HepG2 (cell line): ENCODE measurements around the gene LARP1B. TPM values are rescaled to one million over a fixed set of nuclear protein-coding genes. Genes with fewer than 3 reads are reported as not detected.

Experiments
- AGO2 ChIP-seq: fragments of 200-400 bp; formaldehyde crosslinking; optimal IDR thresholded peaks from 2 replicates; pipeline ENCODE3; 2017; ENCODE audit warnings: mild to moderate bottlenecking, low read depth, low read length, moderate library complexity
- BCL3 ChIP-seq: sonication (generic); formaldehyde crosslinking; IDR thresholded peaks from 2 replicates; pipeline ENCODE4 v1.5.1; 2020; ENCODE audit warnings: mild to moderate bottlenecking, missing genetic modification reagents, moderate library complexity
- ERF ChIP-seq: IDR thresholded peaks from 2 replicates; pipeline ENCODE4 v1.6.1; 2018; ENCODE audit warnings: missing biosample characterization, missing genetic modification reagents
- HDAC1 ChIP-seq: sonication (generic); formaldehyde crosslinking; IDR thresholded peaks from 2 replicates; pipeline ENCODE4 v1.5.1; 2020; ENCODE audit warnings: mild to moderate bottlenecking, missing genetic modification reagents
- HINFP ChIP-seq: sonication (generic); formaldehyde crosslinking; IDR thresholded peaks from 2 replicates; pipeline ENCODE4 v1.4.0; 2020; ENCODE audit warnings: low read depth, mild to moderate bottlenecking, missing genetic modification reagents
- IRF2 ChIP-seq: IDR thresholded peaks from 2 replicates; pipeline ENCODE4 v1.6.1; 2018; ENCODE audit warnings: missing genetic modification reagents, missing compliant biosample characterization
- ISL2 ChIP-seq: sonication (generic); formaldehyde crosslinking; IDR thresholded peaks from 2 replicates; pipeline ENCODE4 v1.5.0; 2020; ENCODE audit warnings: missing genetic modification reagents
- KDM6A ChIP-seq: IDR thresholded peaks from 2 replicates; pipeline ENCODE4 v1.6.1; 2016; ENCODE audit warnings: low read depth
- KLF6 ChIP-seq: IDR thresholded peaks from 2 replicates; pipeline ENCODE4 v1.8.0; 2016; ENCODE audit warnings: missing biosample characterization, missing genetic modification reagents
- MAFF ChIP-seq: IDR thresholded peaks from 2 replicates; pipeline ENCODE4 v1.6.1; 2011; ENCODE audit warnings: low read depth, low read length, improper control_type of control experiment
- MLX ChIP-seq: IDR thresholded peaks from 2 replicates; pipeline ENCODE4 v1.6.1; 2016
- PCBP1 ChIP-seq: fragments of 200-400 bp; formaldehyde crosslinking; IDR thresholded peaks from 2 replicates; pipeline ENCODE4 v1.6.1; 2017; ENCODE audit warnings: mild to moderate bottlenecking, low read depth, low read length, borderline replicate concordance
- POGK ChIP-seq: sonication (generic); formaldehyde crosslinking; conservative IDR thresholded peaks from 2 replicates; pipeline ENCODE4 v1.8.0; 2022; ENCODE audit warnings: mild to moderate bottlenecking, moderate library complexity, missing genetic modification reagents
- SALL2 ChIP-seq: sonication (generic); formaldehyde crosslinking; IDR thresholded peaks from 2 replicates; pipeline ENCODE4 v1.8.1; 2023; ENCODE audit warnings: mild to moderate bottlenecking, missing genetic modification reagents, inconsistent platforms
- SAP130 ChIP-seq: IDR thresholded peaks from 2 replicates; pipeline ENCODE4 v1.6.1; 2016; ENCODE audit warnings: low read depth
- SETDB1 ChIP-seq: sonication (generic); formaldehyde crosslinking; IDR thresholded peaks from 2 replicates; pipeline ENCODE4 v1.5.1; 2020; ENCODE audit warnings: missing genetic modification reagents, mild to moderate bottlenecking, borderline replicate concordance
- SRY ChIP-seq: sonication (generic); formaldehyde crosslinking; IDR thresholded peaks from 2 replicates; pipeline ENCODE4 v1.8.0; 2022; ENCODE audit warnings: mild to moderate bottlenecking, missing genetic modification reagents
- TEAD2 ChIP-seq: sonication (generic); formaldehyde crosslinking; IDR thresholded peaks from 2 replicates; pipeline ENCODE4 v1.9.0; 2021; ENCODE audit warnings: missing genetic modification reagents
- ZBTB38 ChIP-seq: sonication (generic); formaldehyde crosslinking; IDR thresholded peaks from 2 replicates; pipeline ENCODE4 v1.5.1; 2020; ENCODE audit warnings: mild to moderate bottlenecking, missing genetic modification reagents
- ZBTB42 ChIP-seq: sonication (generic); formaldehyde crosslinking; IDR thresholded peaks from 2 replicates; pipeline ENCODE4 v1.5.0; 2020; ENCODE audit warnings: mild to moderate bottlenecking, missing genetic modification reagents
- ZBTB7A ChIP-seq: sonication (generic); formaldehyde crosslinking; IDR thresholded peaks from 2 replicates; pipeline ENCODE4 v1.8.0; 2022; ENCODE audit warnings: mild to moderate bottlenecking, missing genetic modification reagents
- ZC3H4 ChIP-seq: sonication (generic); formaldehyde crosslinking; IDR thresholded peaks from 2 replicates; pipeline ENCODE4 v1.4.0; 2020; ENCODE audit warnings: missing genetic modification reagents, borderline replicate concordance
- ZNF30 ChIP-seq: sonication (generic); formaldehyde crosslinking; IDR thresholded peaks from 2 replicates; pipeline ENCODE4 v1.5.0; 2020; ENCODE audit warnings: mild to moderate bottlenecking, missing genetic modification reagents
- ZNF510 ChIP-seq: sonication (generic); formaldehyde crosslinking; IDR thresholded peaks from 2 replicates; pipeline ENCODE4 v1.4.0; 2020; ENCODE audit warnings: low read depth, mild to moderate bottlenecking, missing genetic modification reagents
- ZNF562 ChIP-seq: sonication (generic); formaldehyde crosslinking; IDR thresholded peaks from 2 replicates; pipeline ENCODE4 v1.8.0; 2022; ENCODE audit warnings: missing genetic modification reagents, borderline replicate concordance
- ZNF678 ChIP-seq: sonication (generic); formaldehyde crosslinking; IDR thresholded peaks from 2 replicates; pipeline ENCODE4 v1.4.0; 2020; ENCODE audit warnings: mild to moderate bottlenecking, missing genetic modification reagents
- polyA plus RNA-seq, 8 experiments: library from polyadenylated mRNA; depleted of rRNA in 3 of 8; stranded (reverse) in 7 of 8; unstranded in 1 of 8; fragments of >200 nt; fragmentation: Illumina TruSeq in 4 of 8; extraction: Trizol in 4 of 8; gene quantifications; 2 replicates each; pipeline versions ENCODE4 v1.2.1 to v1.2.3, GENCODE V29; 2011 to 2016; ENCODE audit warnings: low read depth in 4 of 8, missing spikeins in 1 of 8, mixed read lengths in 1 of 8; ENCODE audit not compliant: insufficient read depth in 1 of 8
- total RNA-seq, 5 experiments: library from RNA; depleted of rRNA; stranded (reverse); fragments of >200 nt; fragmentation: Illumina TruSeq; extraction: Trizol; gene quantifications; 2 replicates each; pipeline ENCODE4 v1.2.3, GENCODE V29; 2016; ENCODE audit warnings: low read depth in 1 of 5

Gene LARP1B
- total and polyA plus RNA-seq, 2 of the 13 experiments (the other 11 are each of a cell fraction or from before 2014, with no cell fraction given) = 19.2 to 52.7 TPM

GRCh38 chr4:128060699-128061565 is at the start of gene LARP1B (continued):
- TF ChIP-seq MAFF (no peak), SETDB1 (CRISPR knock-in tag) (no peak), KDM6A (CRISPR knock-in tag) (no peak), ZNF510 (CRISPR knock-in tag) (no peak), ZNF562 (CRISPR knock-in tag) (no peak; the same call in 1 of the 2 replicates), SALL2 (CRISPR knock-in tag) (peak; percentile 86), ERF (CRISPR knock-in tag) (peak; percentile 84), ZNF30 (no peak), SAP130 (peak; percentile 80; the same call in 1 of the 2 replicates), TEAD2 (CRISPR knock-in tag) (no peak), AGO2 (peak; percentile 87), HDAC1 (CRISPR knock-in tag) (0 out of 2 replicates have a peak, but pooled peaks have one; percentile 51), ZBTB42 (CRISPR knock-in tag) (0 out of 2 replicates have a peak, but pooled peaks have one; percentile 74), IRF2 (CRISPR knock-in tag) (0 out of 2 replicates have a peak, but pooled peaks have one; percentile 60), ISL2 (CRISPR knock-in tag) (peak; percentile 11; the same call in 1 of the 2 replicates), MLX (peak; percentile 20; the same call in 1 of the 2 replicates), KLF6 (CRISPR knock-in tag) (peak; percentile 79; the same call in 1 of the 2 replicates), SRY (CRISPR knock-in tag) (peak; percentile 92; the same call in 1 of the 2 replicates), PCBP1 (no peak), ZBTB7A (peak; percentile 52; the same call in 1 of the 2 replicates), ZBTB38 (CRISPR knock-in tag) (peak; percentile 93), ZC3H4 (CRISPR knock-in tag) (0 out of 2 replicates have a peak, but pooled peaks have one; percentile 11), POGK (CRISPR knock-in tag) (peak; percentile 92), HINFP (CRISPR knock-in tag) (peak; percentile 70), BCL3 (peak; percentile 81; the same call in 1 of the 2 replicates), ZNF678 (CRISPR knock-in tag) (0 out of 2 replicates have a peak, but pooled peaks have one; percentile 43)
